H1 (cell line): ENCODE results near the gene STAT4.

Experiments
- BRCA1 ChIP-seq: IDR thresholded peaks from 2 replicates; pipeline ENCODE4 v1.6.1; 2012; ENCODE audit warnings: low read depth, low read length, improper control_type of control experiment
- CBX5 ChIP-seq: fragments of 300-800, 300-1000 bp; sonication (generic); IDR thresholded peaks from 2 replicates; pipeline ENCODE4 v1.7.1; 2016; ENCODE audit warnings: antibody characterized with exemption, low read length, low read depth
- CTCF ChIP-seq, 3 experiments: IDR thresholded peaks; 1 replicate in 2 of 3; 2 replicates in 1 of 3; pipeline versions ENCODE4 v1.5.1 to v1.6.1; 2011; ENCODE audit warnings: low read length in 3 of 3, mild to moderate bottlenecking in 3 of 3, inconsistent platforms in 2 of 3, low read depth in 1 of 3, moderate library complexity in 1 of 3; ENCODE audit not compliant: insufficient read depth in 1 of 3; ENCODE audit errors: control extremely low read depth in 1 of 3
- EP300 ChIP-seq, 2 experiments: IDR thresholded peaks; 1 replicate in 1 of 2; 2 replicates in 1 of 2; pipeline ENCODE4 v1.6.1; 2011 to 2012; ENCODE audit warnings: low read depth in 2 of 2, low read length in 2 of 2, mild to moderate bottlenecking in 2 of 2, borderline replicate concordance in 1 of 2, inconsistent platforms in 1 of 2, moderate library complexity in 1 of 2
- EZH2 ChIP-seq: fragments of 200-600 bp; sonication (generic); IDR thresholded peaks from 2 replicates; pipeline ENCODE4 v1.7.1; 2012; ENCODE audit warnings: low read depth, mild to moderate bottlenecking, moderate library complexity, low read length, inconsistent platforms; ENCODE audit not compliant: severe bottlenecking
- JUND ChIP-seq: IDR thresholded peaks from 2 replicates; pipeline ENCODE4 v1.6.1; 2011; ENCODE audit warnings: mild to moderate bottlenecking, improper control_type of control experiment, low read length
- MAFK ChIP-seq: IDR thresholded peaks from 2 replicates; pipeline ENCODE4 v1.6.1; 2012; ENCODE audit warnings: low read depth, mild to moderate bottlenecking, improper control_type of control experiment, low read length
- POLR2A ChIP-seq, 2 experiments: IDR thresholded peaks; 1 replicate in 1 of 2; 2 replicates in 1 of 2; pipeline ENCODE4 v1.6.1; 2011; ENCODE audit warnings: low read depth in 2 of 2, low read length in 2 of 2, mild to moderate bottlenecking in 2 of 2; ENCODE audit errors: control extremely low read depth in 1 of 2
- SAP30 ChIP-seq: fragments of 300-600 bp; sonication (generic); IDR thresholded peaks from 2 replicates; pipeline ENCODE4 v1.7.1; 2012; ENCODE audit warnings: low read length, moderate library complexity, mild to moderate bottlenecking, inconsistent platforms; ENCODE audit not compliant: insufficient read depth, insufficient replicate concordance
- SIN3A ChIP-seq, 2 experiments: IDR thresholded peaks in 1 of 2; conservative IDR thresholded peaks in 1 of 2; 2 replicates each; pipeline ENCODE4 v1.6.1; 2011 to 2012; ENCODE audit warnings: low read length in 2 of 2, improper control_type of control experiment in 1 of 2, low read depth in 1 of 2, mild to moderate bottlenecking in 1 of 2
- SRF ChIP-seq: IDR thresholded peaks from 2 replicates; pipeline ENCODE4 v1.6.1; 2011; ENCODE audit warnings: mild to moderate bottlenecking, low read depth, low read length, moderate library complexity
- TBP ChIP-seq: IDR thresholded peaks from 2 replicates; pipeline ENCODE4 v1.6.1; 2011; ENCODE audit warnings: low read depth, low read length, improper control_type of control experiment
- TEAD4 ChIP-seq: IDR thresholded peaks from 2 replicates; pipeline ENCODE4 v1.6.1; 2012; ENCODE audit warnings: low read depth, low read length, inconsistent platforms, mixed read lengths
- TF ChIP-seq, protein P1 (sequence below): IDR thresholded peaks from 2 replicates; pipeline ENCODE4 v1.6.1; 2012; ENCODE audit warnings: low read length, inconsistent platforms

- TF ChIP-seq SIN3A (conservative IDR thresholded peaks at IDR 0.05 in 1 of 2, IDR thresholded peaks at IDR 0.05 in 1 of 2; ENCODE audit: low read depth in 1 of 2, low read length in 2 of 2) (no peak), MAFK (peak; percentile 72), JUND (no peak), SRF (no peak), POLR2A (IDR thresholded peaks at IDR 0.05; ENCODE audit: control extremely low read depth in 1 of 2, low read depth in 2 of 2, low read length in 2 of 2) (no peak), BRCA1 (no peak), SAP30 (no peak), TBP (no peak), EZH2 (no peak), CTCF (IDR thresholded peaks at IDR 0.05; ENCODE audit: control extremely low read depth in 1 of 3, insufficient read depth in 1 of 3, low read depth in 1 of 3, low read length in 3 of 3) (peak in 2 of 3 experiments; percentile 45 to 52; a peak in 2 of 4 replicates), CBX5 (no peak), EP300 (IDR thresholded peaks at IDR 0.05; ENCODE audit: borderline replicate concordance in 1 of 2, low read depth in 2 of 2, low read length in 2 of 2) (no peak), TEAD4 (no peak)
- TF ChIP-seq, protein P1, sequence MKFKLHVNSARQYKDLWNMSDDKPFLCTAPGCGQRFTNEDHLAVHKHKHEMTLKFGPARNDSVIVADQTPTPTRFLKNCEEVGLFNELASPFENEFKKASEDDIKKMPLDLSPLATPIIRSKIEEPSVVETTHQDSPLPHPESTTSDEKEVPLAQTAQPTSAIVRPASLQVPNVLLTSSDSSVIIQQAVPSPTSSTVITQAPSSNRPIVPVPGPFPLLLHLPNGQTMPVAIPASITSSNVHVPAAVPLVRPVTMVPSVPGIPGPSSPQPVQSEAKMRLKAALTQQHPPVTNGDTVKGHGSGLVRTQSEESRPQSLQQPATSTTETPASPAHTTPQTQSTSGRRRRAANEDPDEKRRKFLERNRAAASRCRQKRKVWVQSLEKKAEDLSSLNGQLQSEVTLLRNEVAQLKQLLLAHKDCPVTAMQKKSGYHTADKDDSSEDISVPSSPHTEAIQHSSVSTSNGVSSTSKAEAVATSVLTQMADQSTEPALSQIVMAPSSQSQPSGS: no peak
Measured at GRCh38 chr2:191051825-191052778, 98.7 kb downstream of the STAT4 start.
